K562 (cell line): Measurements from ENCODE around the gene GADD45GIP1. TPM values are rescaled to one million over a fixed set of nuclear protein-coding genes. Genes with fewer than 3 reads are reported as not detected.

Source experiments
- CAMTA2 ChIP-seq: fragments of 250-450 bp; sonication (Bioruptor Pico); conservative IDR thresholded peaks from 2 replicates; pipeline ENCODE4 v1.5.1; 2022
- CBX2 ChIP-seq: fragments of 200-600 bp; sonication (generic); IDR thresholded peaks from one replicate; pipeline ENCODE4 v1.6.1; 2012; ENCODE audit warnings: mild to moderate bottlenecking, low read length, inconsistent platforms; ENCODE audit not compliant: insufficient read depth, poor library complexity, severe bottlenecking
- CREB3L1 ChIP-seq: fragments of 450-650 bp; IDR thresholded peaks from 2 replicates; pipeline ENCODE4 v1.6.1; 2014; ENCODE audit warnings: low read depth, mild to moderate bottlenecking, moderate library complexity, borderline replicate concordance
- E2F5 ChIP-seq: sonication (generic); formaldehyde crosslinking; IDR thresholded peaks from 2 replicates; pipeline ENCODE4 v1.8.0; 2022; ENCODE audit warnings: mild to moderate bottlenecking, missing genetic modification reagents
- EGR1 ChIP-seq: fragments of 450-650 bp; conservative IDR thresholded peaks from 2 replicates; pipeline ENCODE4 v1.6.1; 2017; ENCODE audit warnings: mild to moderate bottlenecking
- FOXP1 ChIP-seq: sonication (generic); formaldehyde crosslinking; IDR thresholded peaks from 2 replicates; pipeline ENCODE4 v1.8.0; 2022; ENCODE audit warnings: mild to moderate bottlenecking, missing genetic modification reagents
- GABPB1 ChIP-seq: sonication (generic); formaldehyde crosslinking; IDR thresholded peaks from 2 replicates; pipeline ENCODE4 v1.8.0; 2022; ENCODE audit warnings: mild to moderate bottlenecking, missing genetic modification reagents
- HMGN3 ChIP-seq: IDR thresholded peaks from 2 replicates; pipeline ENCODE4 v1.6.1; 2011; ENCODE audit warnings: borderline replicate concordance, low read depth, mild to moderate bottlenecking, mixed read lengths, low read length; ENCODE audit not compliant: insufficient read length; ENCODE audit errors: extremely low read depth
- IFI16 ChIP-seq: fragments of 250-450 bp; sonication (Bioruptor Pico); IDR thresholded peaks from 2 replicates; pipeline ENCODE4 v2.1.2; 2022; ENCODE audit warnings: mild to moderate bottlenecking, inconsistent platforms
- ILK ChIP-seq: fragments of 450-650 bp; IDR thresholded peaks from 2 replicates; pipeline ENCODE4 v1.6.1; 2016; ENCODE audit warnings: missing genetic modification characterization, low read depth, mild to moderate bottlenecking, missing compliant biosample characterization, moderate library complexity, borderline replicate concordance
- MITF ChIP-seq: IDR thresholded peaks from 2 replicates; pipeline ENCODE4 v1.6.1; 2014; ENCODE audit warnings: antibody characterized with exemption
- NCOA4 ChIP-seq: fragments of 450-650 bp; IDR thresholded peaks from 2 replicates; pipeline ENCODE4 v1.6.1; 2018; ENCODE audit warnings: mild to moderate bottlenecking; ENCODE audit not compliant: partially characterized antibody
- POLR2AphosphoS5 ChIP-seq: IDR thresholded peaks from 2 replicates; pipeline ENCODE4 v1.6.1; 2011; ENCODE audit warnings: mild to moderate bottlenecking, low read depth, low read length, moderate library complexity; ENCODE audit not compliant: control insufficient read depth, insufficient read depth
- THAP7 ChIP-seq: fragments of 250-450 bp; sonication (Bioruptor Pico); IDR thresholded peaks from 2 replicates; pipeline ENCODE4 v1.5.0; 2021
- ZBTB11 ChIP-seq, 3 experiments: fragments of 200-800 bp in 1 of 3; fragments of 250-450 bp in 1 of 3; fragments of 450-650 bp in 1 of 3; sonication (Bioruptor Pico) in 1 of 3; sonication (Bioruptor generic) in 1 of 3; formaldehyde crosslinking in 1 of 3; IDR thresholded peaks; 2 replicates each; pipeline versions ENCODE4 v1.6.1 to v1.8.0; 2016 to 2022; ENCODE audit warnings: mild to moderate bottlenecking in 2 of 3, missing genetic modification characterization in 2 of 3, missing compliant biosample characterization in 1 of 3, moderate library complexity in 1 of 3
- ZFX ChIP-seq: sonication (generic); formaldehyde crosslinking; IDR thresholded peaks from 2 replicates; pipeline ENCODE4 v1.8.0; 2022; ENCODE audit warnings: mild to moderate bottlenecking, missing genetic modification reagents, moderate library complexity
- ZNF77 ChIP-seq: fragments of 250-450 bp; sonication (Bioruptor Pico); IDR thresholded peaks from 2 replicates; pipeline ENCODE4 v1.5.0; 2020
- polyA plus RNA-seq, 8 experiments: library from polyadenylated mRNA; depleted of rRNA in 4 of 8; stranded (reverse) in 5 of 8; unstranded in 3 of 8; fragments of >200 nt; fragmentation: Nextera tagmentation in 2 of 8; fragmentation: Illumina TruSeq in 1 of 8; extraction: Ambion mirVana in 2 of 8; extraction: Trizol in 1 of 8; gene quantifications; 2 replicates each; pipeline versions ENCODE4 v1.2.1 to v1.2.3, GENCODE V29; 2011 to 2014; ENCODE audit warnings: inconsistent platforms in 1 of 8, missing spikeins in 1 of 8
- total RNA-seq, 7 experiments: library from RNA; depleted of rRNA in 6 of 7; stranded (reverse); fragments of >200 nt in 6 of 7; fragmentation: Illumina TruSeq in 2 of 7; extraction: Trizol in 2 of 7; gene quantifications; 2 replicates each; pipeline versions ENCODE4 v1.2.1 to v1.2.3, GENCODE V29; 2011 to 2021; ENCODE audit warnings: low replicate concordance in 1 of 7

GADD45GIP1 gene
- total and polyA plus RNA-seq, 9 of the 15 experiments (the other 6 are each of a cell fraction or from before 2014, with no cell fraction given): 5.1 to 161 (median 29.2) TPM

GRCh38 chr19:12956446-12957388 lies at the start of gene GADD45GIP1 (continued):
- TF ChIP-seq FOXP1 (CRISPR knock-in tag) (peak; percentile 31; the same call in 1 of the 2 replicates), ZNF77 (CRISPR knock-in tag) (no peak), POLR2AphosphoS5 (peak; percentile 84; the same call in 1 of the 2 replicates), THAP7 (CRISPR knock-in tag) (peak; percentile 91; the same call in 1 of the 2 replicates), ILK (tag) (no peak), E2F5 (CRISPR knock-in tag) (no peak), GABPB1 (CRISPR knock-in tag) (peak; percentile 65; the same call in 1 of the 2 replicates), NCOA4 (no peak), CAMTA2 (CRISPR knock-in tag) (0 out of 2 replicates have a peak, but pooled peaks have one; percentile 22), MITF (0 out of 2 replicates have a peak, but pooled peaks have one; percentile 14), ZFX (peak; percentile 89), ZBTB11 (CRISPR knock-in tag; IDR thresholded peaks at IDR 0.05) (peak in 1 of 3 experiments; percentile 55; a peak in 1 of 6 replicates), CBX2 (no peak), HMGN3 (peak; percentile 80), IFI16 (CRISPR knock-in tag) (no peak), CREB3L1 (peak; percentile 48; the same call in 1 of the 2 replicates), EGR1 (peak; percentile 19; the same call in 1 of the 2 replicates)
